GM23338 (cell line): Measurements from ENCODE around the gene APEX1.

Experiments used
- CREB1 ChIP-seq: fragments of 250-450 bp; sonication (Bioruptor Pico); IDR thresholded peaks from 2 replicates; pipeline ENCODE4 v1.5.0; 2020; ENCODE audit warnings: low read depth, mild to moderate bottlenecking, moderate library complexity
- EZH2 ChIP-seq: fragments of 200-600 bp; sonication (generic); IDR thresholded peaks from one replicate; pipeline ENCODE4 v1.8.0; 2017; ENCODE audit warnings: antibody characterized with exemption, mild to moderate bottlenecking, low read depth; ENCODE audit not compliant: unreplicated experiment
- EZH2phosphoT487 ChIP-seq: fragments of 200-600 bp; sonication (generic); IDR thresholded peaks from one replicate; pipeline ENCODE4 v1.8.1; 2018; ENCODE audit warnings: antibody characterized with exemption; ENCODE audit not compliant: unreplicated experiment
- JUNB ChIP-seq: IDR thresholded peaks from one replicate; pipeline ENCODE4 v1.6.1; 2016; ENCODE audit warnings: antibody characterized with exemption; ENCODE audit not compliant: unreplicated experiment
- NANOG ChIP-seq: IDR thresholded peaks from 2 replicates; pipeline ENCODE4 v1.6.1; 2016; ENCODE audit warnings: antibody characterized with exemption, borderline replicate concordance
- POLR2AphosphoS5 ChIP-seq: IDR thresholded peaks from 2 replicates; pipeline ENCODE4 v1.6.1; 2016; ENCODE audit warnings: antibody characterized with exemption, low read depth
- STAT1 ChIP-seq: IDR thresholded peaks from one replicate; pipeline ENCODE4 v1.6.1; 2016; ENCODE audit warnings: antibody characterized with exemption; ENCODE audit not compliant: unreplicated experiment
- ZNF114 ChIP-seq: fragments of 250-450 bp; sonication (Bioruptor Pico); IDR thresholded peaks from 2 replicates; pipeline ENCODE4 v1.5.0; 2020; ENCODE audit warnings: mild to moderate bottlenecking, moderate library complexity
- TF ChIP-seq, protein P1 (sequence below), 2 experiments: fragments of 200-600 bp in 1 of 2; sonication (generic) in 1 of 2; conservative IDR thresholded peaks; 2 replicates each; pipeline versions ENCODE4 v1.5.1 to v1.6.1; 2016 to 2017; ENCODE audit warnings: antibody characterized with exemption in 2 of 2, low read depth in 2 of 2, mild to moderate bottlenecking in 2 of 2, moderate library complexity in 1 of 2
- TF ChIP-seq, protein P2 (sequence below): IDR thresholded peaks from one replicate; pipeline ENCODE4 v1.6.1; 2018; ENCODE audit warnings: antibody characterized with exemption; ENCODE audit not compliant: unreplicated experiment

DNA sequence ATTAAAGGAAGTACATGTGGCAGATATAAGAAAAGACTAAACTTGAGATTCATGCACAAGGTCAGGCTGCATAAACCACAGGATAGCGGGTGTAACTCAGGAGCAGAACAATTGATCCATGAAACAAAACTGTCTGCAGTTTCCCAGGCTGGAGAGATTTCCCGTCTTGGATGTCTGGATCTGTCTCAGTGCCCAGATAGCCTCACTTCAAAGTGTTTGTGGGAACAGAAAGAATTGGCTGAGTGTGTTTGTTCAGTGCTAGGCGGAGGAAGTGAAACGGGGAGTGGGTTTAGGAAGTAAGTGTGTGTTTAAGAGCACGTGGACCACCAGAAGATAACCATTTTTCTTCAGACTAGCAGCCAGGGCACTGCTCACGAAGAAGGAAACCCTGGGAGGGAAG is 48.9 kb downstream of the APEX1 start:
- TF ChIP-seq, protein P1, sequence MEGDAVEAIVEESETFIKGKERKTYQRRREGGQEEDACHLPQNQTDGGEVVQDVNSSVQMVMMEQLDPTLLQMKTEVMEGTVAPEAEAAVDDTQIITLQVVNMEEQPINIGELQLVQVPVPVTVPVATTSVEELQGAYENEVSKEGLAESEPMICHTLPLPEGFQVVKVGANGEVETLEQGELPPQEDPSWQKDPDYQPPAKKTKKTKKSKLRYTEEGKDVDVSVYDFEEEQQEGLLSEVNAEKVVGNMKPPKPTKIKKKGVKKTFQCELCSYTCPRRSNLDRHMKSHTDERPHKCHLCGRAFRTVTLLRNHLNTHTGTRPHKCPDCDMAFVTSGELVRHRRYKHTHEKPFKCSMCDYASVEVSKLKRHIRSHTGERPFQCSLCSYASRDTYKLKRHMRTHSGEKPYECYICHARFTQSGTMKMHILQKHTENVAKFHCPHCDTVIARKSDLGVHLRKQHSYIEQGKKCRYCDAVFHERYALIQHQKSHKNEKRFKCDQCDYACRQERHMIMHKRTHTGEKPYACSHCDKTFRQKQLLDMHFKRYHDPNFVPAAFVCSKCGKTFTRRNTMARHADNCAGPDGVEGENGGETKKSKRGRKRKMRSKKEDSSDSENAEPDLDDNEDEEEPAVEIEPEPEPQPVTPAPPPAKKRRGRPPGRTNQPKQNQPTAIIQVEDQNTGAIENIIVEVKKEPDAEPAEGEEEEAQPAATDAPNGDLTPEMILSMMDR (conservative IDR thresholded peaks at IDR 0.05; ENCODE audit: low read depth in 2 of 2), result no peak
- TF ChIP-seq POLR2AphosphoS5, result no peak
- TF ChIP-seq, protein P2, sequence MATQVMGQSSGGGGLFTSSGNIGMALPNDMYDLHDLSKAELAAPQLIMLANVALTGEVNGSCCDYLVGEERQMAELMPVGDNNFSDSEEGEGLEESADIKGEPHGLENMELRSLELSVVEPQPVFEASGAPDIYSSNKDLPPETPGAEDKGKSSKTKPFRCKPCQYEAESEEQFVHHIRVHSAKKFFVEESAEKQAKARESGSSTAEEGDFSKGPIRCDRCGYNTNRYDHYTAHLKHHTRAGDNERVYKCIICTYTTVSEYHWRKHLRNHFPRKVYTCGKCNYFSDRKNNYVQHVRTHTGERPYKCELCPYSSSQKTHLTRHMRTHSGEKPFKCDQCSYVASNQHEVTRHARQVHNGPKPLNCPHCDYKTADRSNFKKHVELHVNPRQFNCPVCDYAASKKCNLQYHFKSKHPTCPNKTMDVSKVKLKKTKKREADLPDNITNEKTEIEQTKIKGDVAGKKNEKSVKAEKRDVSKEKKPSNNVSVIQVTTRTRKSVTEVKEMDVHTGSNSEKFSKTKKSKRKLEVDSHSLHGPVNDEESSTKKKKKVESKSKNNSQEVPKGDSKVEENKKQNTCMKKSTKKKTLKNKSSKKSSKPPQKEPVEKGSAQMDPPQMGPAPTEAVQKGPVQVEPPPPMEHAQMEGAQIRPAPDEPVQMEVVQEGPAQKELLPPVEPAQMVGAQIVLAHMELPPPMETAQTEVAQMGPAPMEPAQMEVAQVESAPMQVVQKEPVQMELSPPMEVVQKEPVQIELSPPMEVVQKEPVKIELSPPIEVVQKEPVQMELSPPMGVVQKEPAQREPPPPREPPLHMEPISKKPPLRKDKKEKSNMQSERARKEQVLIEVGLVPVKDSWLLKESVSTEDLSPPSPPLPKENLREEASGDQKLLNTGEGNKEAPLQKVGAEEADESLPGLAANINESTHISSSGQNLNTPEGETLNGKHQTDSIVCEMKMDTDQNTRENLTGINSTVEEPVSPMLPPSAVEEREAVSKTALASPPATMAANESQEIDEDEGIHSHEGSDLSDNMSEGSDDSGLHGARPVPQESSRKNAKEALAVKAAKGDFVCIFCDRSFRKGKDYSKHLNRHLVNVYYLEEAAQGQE, result no peak
- TF ChIP-seq EZH2, result no peak
- no peak for TF ChIP-seq EZH2phosphoT487
- no peak for TF ChIP-seq STAT1
- no peak for TF ChIP-seq JUNB
- no peak for TF ChIP-seq CREB1 (CRISPR knock-in tag)
- TF ChIP-seq ZNF114 (CRISPR knock-in tag), result no peak
- TF ChIP-seq NANOG, result no peak
